Measurements from ENCODE around the gene DNASE1L3.

GRCh38 chr3:58183891-58184290 is 26.9 kb downstream of the DNASE1L3 start:
- TF ChIP-seq, protein P1, sequence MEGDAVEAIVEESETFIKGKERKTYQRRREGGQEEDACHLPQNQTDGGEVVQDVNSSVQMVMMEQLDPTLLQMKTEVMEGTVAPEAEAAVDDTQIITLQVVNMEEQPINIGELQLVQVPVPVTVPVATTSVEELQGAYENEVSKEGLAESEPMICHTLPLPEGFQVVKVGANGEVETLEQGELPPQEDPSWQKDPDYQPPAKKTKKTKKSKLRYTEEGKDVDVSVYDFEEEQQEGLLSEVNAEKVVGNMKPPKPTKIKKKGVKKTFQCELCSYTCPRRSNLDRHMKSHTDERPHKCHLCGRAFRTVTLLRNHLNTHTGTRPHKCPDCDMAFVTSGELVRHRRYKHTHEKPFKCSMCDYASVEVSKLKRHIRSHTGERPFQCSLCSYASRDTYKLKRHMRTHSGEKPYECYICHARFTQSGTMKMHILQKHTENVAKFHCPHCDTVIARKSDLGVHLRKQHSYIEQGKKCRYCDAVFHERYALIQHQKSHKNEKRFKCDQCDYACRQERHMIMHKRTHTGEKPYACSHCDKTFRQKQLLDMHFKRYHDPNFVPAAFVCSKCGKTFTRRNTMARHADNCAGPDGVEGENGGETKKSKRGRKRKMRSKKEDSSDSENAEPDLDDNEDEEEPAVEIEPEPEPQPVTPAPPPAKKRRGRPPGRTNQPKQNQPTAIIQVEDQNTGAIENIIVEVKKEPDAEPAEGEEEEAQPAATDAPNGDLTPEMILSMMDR (IDR thresholded peaks at IDR 0.05; ENCODE audit: control extremely low read depth in 1 of 3, insufficient read depth in 1 of 3, low read depth in 1 of 3, low read length in 3 of 3): no peak
- TF ChIP-seq CHD2 (IDR thresholded peaks at IDR 0.05; ENCODE audit: low read length) (no peak), EZH2 (IDR thresholded peaks at IDR 0.05; ENCODE audit: low read depth, low read length, severe bottlenecking) (no peak), ZNF274 (IDR thresholded peaks at IDR 0.05; ENCODE audit: borderline replicate concordance, extremely low read depth, low read length) (no peak), POLR2AphosphoS5 (IDR thresholded peaks at IDR 0.05; ENCODE audit: low read depth, low read length) (no peak), POLR2A (IDR thresholded peaks at IDR 0.05; ENCODE audit: control extremely low read depth in 1 of 2, low read depth in 2 of 2, low read length in 2 of 2) (no peak), EGR1 (IDR thresholded peaks at IDR 0.05; ENCODE audit: borderline replicate concordance, low read depth, low read length) (no peak), PHF8 (conservative IDR thresholded peaks at IDR 0.05; ENCODE audit: low read depth, low read length) (no peak), SIX5 (IDR thresholded peaks at IDR 0.05; ENCODE audit: low read depth, low read length) (no peak)

Data from H1 (cell line).